GM12873 (cell line): ENCODE measurements around the gene NOB1.

Experiments used
- CTCF ChIP-seq: IDR thresholded peaks from 2 replicates; pipeline ENCODE4 v1.5.1; 2012; ENCODE audit warnings: low read depth, mild to moderate bottlenecking, moderate library complexity, low read length, control low read depth; ENCODE audit not compliant: insufficient read depth; ENCODE audit errors: missing control alignments

The NOB1 gene

GRCh38 chr16:69754143-69754468, 620 bp downstream of the NOB1 start:
- TF ChIP-seq CTCF = no peak

- TF ChIP-seq CTCF = no peak
Observed at GRCh38 chr16:69748694-69749345, 5.9 kb downstream of the NOB1 start.

GRCh38 chr16:69747115-69747514, 7.6 kb downstream of the NOB1 start:
- no peak for TF ChIP-seq CTCF

- no peak for TF ChIP-seq CTCF
Observed at GRCh38 chr16:69745959-69746358, 8.8 kb downstream of the NOB1 start.

GRCh38 chr16:69745232-69745612, 9.5 kb downstream of the NOB1 start:
- no peak for TF ChIP-seq CTCF

GRCh38 chr16:69744363-69745231, 10.1 kb downstream of the NOB1 start:
- no peak for TF ChIP-seq CTCF

GRCh38 chr16:69741951-69742904, 12.5 kb downstream of the NOB1 start:
- no peak for TF ChIP-seq CTCF
